GM19099 (cell line): ENCODE data around the gene CHD9.

Experiments
- POLR2A ChIP-seq: IDR thresholded peaks from 3 replicates; pipeline ENCODE4 v1.6.1; 2011; ENCODE audit warnings: low read depth; ENCODE audit not compliant: insufficient read length; ENCODE audit errors: extremely low read depth

CHD9 gene

GRCh38 chr16:53129281-53130158, 74.7 kb downstream of the CHD9 start:
- no peak for TF ChIP-seq POLR2A

DNA sequence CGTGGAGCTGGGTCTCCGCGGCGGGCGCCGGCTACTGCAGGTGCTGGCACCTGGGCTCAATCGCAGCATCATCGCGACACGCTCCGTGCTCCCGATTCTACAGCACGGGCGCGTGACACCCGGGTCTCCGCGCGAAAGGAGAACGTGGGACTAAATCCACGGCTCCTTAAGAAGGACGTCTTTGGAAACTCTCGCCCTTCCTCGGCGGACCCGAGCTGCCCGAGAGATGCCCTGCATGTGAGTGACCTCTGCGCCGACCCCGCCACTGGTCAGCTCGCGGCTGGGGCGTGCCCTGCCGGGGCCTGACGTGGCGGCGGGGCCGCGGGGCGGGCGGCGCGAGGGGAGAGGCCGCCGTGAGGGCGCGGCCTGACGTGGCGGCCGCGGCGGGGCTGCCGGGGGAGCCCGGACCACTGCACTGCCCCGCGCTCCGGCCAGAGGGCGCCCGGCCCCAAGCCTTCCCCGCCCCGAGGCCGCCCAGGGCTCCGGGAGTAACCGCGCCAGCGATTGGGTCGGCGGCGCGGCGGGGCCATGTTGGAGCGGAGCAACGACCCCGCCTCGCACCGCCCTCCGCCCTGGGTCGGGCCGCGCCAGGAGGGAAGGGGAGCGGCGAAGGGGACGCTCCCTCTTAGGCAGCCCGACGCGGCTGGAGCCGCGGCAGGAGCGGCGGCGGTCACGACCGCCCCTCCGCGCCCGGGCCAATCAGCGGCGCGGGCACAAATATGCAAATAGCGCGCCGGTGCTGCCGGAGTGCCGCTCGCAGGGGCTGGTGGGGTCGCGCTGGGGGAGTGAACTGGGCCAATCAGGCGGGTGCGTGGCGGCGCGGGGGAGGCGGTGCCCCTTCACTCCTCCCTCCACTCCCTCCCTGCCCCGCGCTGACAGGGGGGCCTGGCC, 75.6 kb downstream of the CHD9 start:
- peak; percentile 28 for TF ChIP-seq POLR2A

DNA sequence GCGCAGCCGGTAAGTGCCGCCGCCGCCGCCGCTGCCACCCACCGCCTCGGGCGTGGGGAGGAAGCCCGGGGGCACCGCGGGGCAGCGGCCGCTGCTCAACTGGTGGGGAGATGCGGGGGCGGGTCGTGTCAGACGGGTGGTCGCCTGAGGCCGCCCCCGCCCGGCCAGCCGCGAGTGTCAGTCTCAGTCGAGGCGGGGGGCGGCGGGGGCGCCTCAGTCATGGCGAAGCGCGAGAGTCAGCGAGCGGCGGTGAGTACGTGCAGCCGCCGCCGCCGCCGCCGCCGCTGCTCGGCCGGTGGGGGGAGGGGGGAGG, 76.2 kb downstream of the CHD9 start:
- no peak for TF ChIP-seq POLR2A

- peak; percentile 9 for TF ChIP-seq POLR2A
Observed at GRCh38 chr16:53131363-53132071, 76.7 kb downstream of the CHD9 start.

DNA sequence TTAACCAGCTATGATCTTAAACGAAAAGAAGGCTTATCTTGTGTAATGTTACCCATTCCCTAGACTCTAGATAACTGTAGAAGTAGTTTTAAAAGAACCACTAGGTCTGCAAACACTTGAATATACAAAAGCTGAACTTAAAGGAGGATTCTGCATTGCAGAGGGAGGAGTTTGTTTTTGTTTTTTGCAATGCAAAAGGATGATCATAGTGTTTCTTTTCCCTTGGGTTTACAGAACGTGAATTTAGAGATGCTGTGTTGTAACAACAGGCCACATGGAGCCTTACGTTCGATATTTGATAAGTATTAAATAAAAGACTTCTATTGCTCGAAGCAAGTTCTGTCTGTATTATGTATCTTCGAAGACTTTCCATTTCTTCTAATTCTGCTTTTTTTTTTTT, 77.6 kb downstream of the CHD9 start:
- no peak for TF ChIP-seq POLR2A

DNA sequence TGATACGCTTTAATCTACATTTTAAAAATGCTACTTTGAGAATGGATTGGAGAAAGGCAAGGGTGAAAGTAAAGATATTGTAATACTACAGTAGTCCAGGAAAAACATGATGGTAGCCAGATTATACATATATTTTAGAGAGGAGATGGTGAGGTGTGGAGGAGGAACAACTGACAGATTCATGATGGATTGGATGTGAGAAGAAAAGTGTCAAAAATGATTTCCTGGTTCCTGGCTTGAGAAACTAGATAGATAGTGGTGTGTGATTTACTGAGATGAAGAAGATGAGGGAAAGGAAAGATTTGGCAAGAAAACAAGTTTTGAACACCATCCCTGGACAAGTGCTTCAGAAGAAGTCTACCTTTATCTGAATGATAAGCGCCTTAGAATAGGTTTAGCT, 80.5 kb downstream of the CHD9 start:
- TF ChIP-seq POLR2A = no peak

- TF ChIP-seq POLR2A = no peak
Observed at GRCh38 chr16:53142823-53143568, 88.2 kb downstream of the CHD9 start.

GRCh38 chr16:53147500-53148065, 92.8 kb downstream of the CHD9 start:
- no peak for TF ChIP-seq POLR2A

DNA sequence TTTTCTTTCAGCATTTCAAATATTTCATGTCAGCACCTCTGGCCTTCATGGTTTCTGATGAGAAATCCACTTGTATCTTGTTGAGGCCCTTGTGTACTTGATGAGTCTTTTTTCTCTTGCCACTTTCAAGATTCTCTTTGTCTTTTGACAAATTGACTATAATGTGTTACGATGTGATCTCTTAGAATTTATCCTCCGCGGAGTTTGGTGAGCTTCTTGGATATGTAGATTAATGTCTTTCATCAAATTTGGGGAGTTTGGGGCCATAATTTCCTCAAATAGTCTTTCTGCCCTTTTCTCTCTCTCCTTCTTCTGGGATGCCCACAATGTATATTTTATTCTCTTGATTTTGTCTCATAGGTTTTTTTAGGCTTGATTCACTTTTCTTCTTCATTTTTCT, 96.0 kb downstream of the CHD9 start:
- TF ChIP-seq POLR2A = no peak

DNA sequence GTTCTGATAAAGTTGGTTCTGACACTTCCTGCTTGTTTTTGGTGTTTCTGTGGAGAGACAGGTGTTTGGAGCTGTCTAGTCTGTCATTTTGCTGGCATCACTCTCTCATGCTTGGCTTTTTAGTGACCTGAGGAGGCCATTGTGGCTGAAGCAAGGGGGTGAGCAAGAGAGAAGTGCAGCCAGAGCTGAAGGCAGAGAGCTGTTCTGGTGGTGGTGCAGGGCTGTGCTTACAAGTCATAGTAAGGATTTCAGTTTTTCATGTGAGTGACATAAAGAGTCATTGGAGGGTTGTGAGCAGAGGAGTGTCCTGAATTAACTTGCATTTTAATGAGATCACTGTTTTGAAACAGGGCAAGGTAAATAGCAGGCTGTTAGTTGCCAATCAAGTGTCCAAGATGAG, 97.5 kb downstream of the CHD9 start:
- TF ChIP-seq POLR2A = no peak

DNA sequence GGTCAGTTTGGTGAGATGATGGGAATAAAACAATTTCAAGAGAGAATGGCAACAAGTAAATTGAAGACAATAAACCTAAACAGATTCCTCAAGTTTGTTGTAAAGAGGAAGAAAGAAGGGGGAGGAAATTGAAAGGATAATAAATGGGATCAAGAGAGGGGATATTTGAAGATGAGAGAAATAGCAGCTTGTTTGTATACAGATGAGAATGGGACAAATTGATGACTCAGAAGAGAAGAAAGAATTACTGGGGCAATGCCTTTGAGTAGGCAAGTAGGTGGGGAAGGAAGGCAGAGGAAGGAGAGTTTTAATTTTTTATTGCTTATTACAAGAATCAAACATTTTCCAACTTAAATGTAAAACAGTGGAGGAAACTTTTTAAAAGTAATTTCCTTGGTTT, 98.3 kb downstream of the CHD9 start:
- no peak for TF ChIP-seq POLR2A

DNA sequence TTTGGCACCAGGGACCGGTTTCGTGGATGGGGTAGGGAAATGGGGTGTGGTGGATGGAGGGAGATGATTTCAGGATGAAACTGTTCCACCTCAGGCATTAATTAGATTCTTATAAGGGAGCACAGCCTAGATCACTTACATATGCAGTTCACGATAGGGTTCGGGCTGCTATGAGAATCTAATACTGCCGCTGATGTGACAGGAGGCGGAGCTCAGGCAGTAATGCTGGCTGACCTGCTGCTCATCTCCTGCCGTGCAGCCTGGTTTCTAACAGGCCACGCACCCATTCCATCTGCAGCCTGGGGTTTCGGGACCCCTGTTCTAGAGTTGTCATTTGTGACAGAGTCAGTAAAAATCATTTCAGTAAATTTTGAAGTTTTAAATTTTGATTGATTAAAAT, 99.7 kb downstream of the CHD9 start:
- no peak for TF ChIP-seq POLR2A

DNA sequence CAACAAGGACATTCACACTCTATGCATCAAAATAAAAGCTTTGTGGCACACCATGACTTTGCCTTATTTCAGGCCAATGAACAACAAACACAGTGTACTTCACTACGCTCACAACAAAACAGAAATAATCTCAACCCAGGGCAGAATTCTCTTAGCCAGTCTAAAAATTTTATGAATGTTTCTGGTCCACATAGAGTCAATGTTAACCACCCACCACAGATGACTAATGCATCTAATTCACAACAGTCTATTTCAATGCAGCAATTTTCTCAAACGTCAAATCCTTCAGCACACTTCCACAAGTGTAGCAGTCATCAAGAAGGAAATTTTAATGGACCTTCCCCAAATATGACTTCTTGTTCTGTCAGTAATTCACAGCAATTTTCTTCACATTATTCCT, 101.7 kb downstream of the CHD9 start:
- TF ChIP-seq POLR2A = no peak

DNA sequence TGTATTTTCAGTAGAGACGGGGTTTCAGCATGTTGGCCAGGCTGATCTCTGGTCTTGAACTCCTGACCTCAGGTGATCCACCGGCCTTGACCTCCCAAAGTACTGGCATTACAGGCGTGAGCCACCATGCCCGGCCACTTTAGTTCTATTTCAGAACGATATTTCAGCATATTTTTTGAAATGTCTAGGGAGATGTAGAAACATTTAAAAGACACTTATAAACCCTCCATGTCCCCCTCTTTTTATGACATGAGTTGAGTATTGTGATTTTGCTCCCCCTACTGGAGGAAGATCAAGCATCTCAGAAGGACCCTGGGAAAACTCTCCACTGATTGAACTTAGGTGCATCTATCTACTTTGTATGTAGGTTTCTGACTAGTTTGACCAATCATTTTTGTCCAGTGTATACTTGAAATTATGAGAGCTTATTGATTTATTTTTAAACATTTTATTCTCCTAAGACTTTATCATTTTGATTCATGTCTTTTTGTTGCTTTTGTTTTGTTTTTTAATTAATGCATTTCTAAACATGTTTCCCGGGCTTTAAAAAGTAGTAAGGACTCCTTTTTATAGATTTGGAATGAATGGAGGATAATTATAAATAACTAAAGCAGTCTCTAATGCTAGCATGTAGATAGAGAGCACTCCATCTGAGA, 105.1 kb downstream of the CHD9 start:
- no peak for TF ChIP-seq POLR2A
